Measurements from ENCODE around the gene RABEPK. TPM values are rescaled to one million over a fixed set of nuclear protein-coding genes. Genes with fewer than 3 reads are reported as not detected.
"Not testable (repeated sequence)": the region's sequence is repeated elsewhere in the genome, so short reads cannot be mapped to it uniquely, and the experiment has no call there.

The RABEPK gene
- 17.2 and 17.6 TPM in 2 replicates for total RNA-seq

GRCh38 chr9:125200216-125201047 is at the start of gene RABEPK:
TSS of gene RABEPK (plus strand) at chr9:125200542. CDS start at chr9:125203014, 2,472 bp downstream.
- intact Hi-C loops (cut with micrococcal nuclease): loop anchor here (1.0 to 2.0 kb wide), 10 partner anchors 10 to 546 kb away; partner anchors contain the start of genes ARPC5L, GAPVD1, GOLGA1 and HSPA5

GRCh38 chr9:125151730-125152129 is 48.6 kb upstream of the RABEPK start:
- intact Hi-C loops (cut with micrococcal nuclease): no loop called here

- intact Hi-C loops (cut with micrococcal nuclease): no loop called here
Observed at GRCh38 chr9:125153712-125154367, 46.5 kb upstream of the RABEPK start.

GRCh38 chr9:125156551-125156950 is 43.8 kb upstream of the RABEPK start:
- intact Hi-C loops (cut with micrococcal nuclease): no loop called here

- intact Hi-C loops (cut with micrococcal nuclease): no loop called here
Observed at GRCh38 chr9:125160750-125161149, 39.6 kb upstream of the RABEPK start.

GRCh38 chr9:125161284-125161918 is 38.9 kb upstream of the RABEPK start:
- intact Hi-C loops (cut with micrococcal nuclease): no loop called here

GRCh38 chr9:125162891-125163290 is 37.5 kb upstream of the RABEPK start:
- intact Hi-C loops (cut with micrococcal nuclease): not testable (repeated sequence)

GRCh38 chr9:125166762-125167161 is 33.6 kb upstream of the RABEPK start:
- intact Hi-C loops (cut with micrococcal nuclease): no loop called here

- intact Hi-C loops (cut with micrococcal nuclease): no loop called here
Observed at GRCh38 chr9:125169895-125170294, 30.4 kb upstream of the RABEPK start.

GRCh38 chr9:125172031-125172755 is 28.1 kb upstream of the RABEPK start:
- intact Hi-C loops (cut with micrococcal nuclease): no loop called here

GRCh38 chr9:125176636-125177035 is 23.7 kb upstream of the RABEPK start:
- intact Hi-C loops (cut with micrococcal nuclease): no loop called here

GRCh38 chr9:125177888-125178287 is 22.5 kb upstream of the RABEPK start:
- intact Hi-C loops (cut with micrococcal nuclease): no loop called here

- intact Hi-C loops (cut with micrococcal nuclease): not testable (repeated sequence)
Observed at GRCh38 chr9:125179776-125180175, 20.6 kb upstream of the RABEPK start.

GRCh38 chr9:125180876-125181275 is 19.5 kb upstream of the RABEPK start:
- intact Hi-C loops (cut with micrococcal nuclease): no loop called here

GRCh38 chr9:125181756-125182155 is 18.6 kb upstream of the RABEPK start:
- intact Hi-C loops (cut with micrococcal nuclease): not testable (repeated sequence)

GRCh38 chr9:125183054-125183453 is 17.3 kb upstream of the RABEPK start:
- intact Hi-C loops (cut with micrococcal nuclease): no loop called here

- intact Hi-C loops (cut with micrococcal nuclease): no loop called here
Observed at GRCh38 chr9:125183561-125183960, 16.8 kb upstream of the RABEPK start.

GRCh38 chr9:125189011-125189360 is 11.4 kb upstream of the RABEPK start:
- intact Hi-C loops (cut with micrococcal nuclease): loop anchor here (1.0 to 2.0 kb wide), 7 partner anchors 46 to 327 kb away; partner anchors contain the start of genes ARPC5L, GAPVD1, GOLGA1 and SCAI

- intact Hi-C loops (cut with micrococcal nuclease): loop anchor here (1.0 to 2.0 kb wide), 10 partner anchors 11 to 418 kb away; partner anchors contain the start of genes ARPC5L, GAPVD1, GOLGA1 and HSPA5
Observed at GRCh38 chr9:125189361-125190289, 10.7 kb upstream of the RABEPK start, which contains the start of gene PPP6C. TSS of gene PPP6C (minus strand) at chr9:125189803. CDS start at chr9:125189718, 85 bp downstream.

- intact Hi-C loops (cut with micrococcal nuclease): loop anchor here (1.0 kb wide), 3 partner anchors 10 to 419 kb away; partner anchors contain the start of genes HSPA5, NR6A1 and RABEPK
Observed at GRCh38 chr9:125190361-125190801, 10.0 kb upstream of the RABEPK start.
